Measurements from ENCODE around the gene GRIK1.
"Not testable (repeated sequence)": the region's sequence is repeated elsewhere in the genome, so short reads cannot be mapped to it uniquely, and the experiment has no call there.

Gene GRIK1

GRCh38 chr21:29958035-29958434 is 18.2 kb upstream of the GRIK1 start:
- H3K18ac ChIP-seq (ENCODE audit: low read depth in 1 of 2, low read length in 2 of 2); H4K8ac ChIP-seq (ENCODE audit: low read length); H3K36me3 ChIP-seq (ENCODE audit: control insufficient read depth in 1 of 2, insufficient read depth in 2 of 2, low read depth in 1 of 2, low read length in 2 of 2); H3K4ac ChIP-seq (ENCODE audit: low read depth in 1 of 2, low read length in 2 of 2); H3K14ac ChIP-seq (ENCODE audit: low read length in 2 of 2); H3K23ac ChIP-seq (ENCODE audit: low read length in 2 of 2); H3K9ac ChIP-seq (ENCODE audit: low read length); H3K9me3 ChIP-seq (ENCODE audit: control insufficient read depth, low read length); H3K79me1 ChIP-seq (replicated peaks; ENCODE audit: low read length, poor library complexity, severe bottlenecking); H4K91ac ChIP-seq (ENCODE audit: low read length); H3K27ac ChIP-seq (ENCODE audit: low read length, poor library complexity, severe bottlenecking); H2BK12ac ChIP-seq (ENCODE audit: low read length in 2 of 2); H2BK15ac ChIP-seq (ENCODE audit: low read depth, poor library complexity, severe bottlenecking); H3K4me2 ChIP-seq (ENCODE audit: low read length, poor library complexity, severe bottlenecking); DNase-seq; H3K27me3 ChIP-seq (ENCODE audit: control insufficient read depth in 1 of 2, insufficient read depth in 1 of 2, low read length in 2 of 2); H2AK5ac ChIP-seq (ENCODE audit: low read length, severe bottlenecking); H2AFZ ChIP-seq (ENCODE audit: low read depth, low read length); H2BK120ac ChIP-seq (ENCODE audit: low read depth, low read length); H3K4me3 ChIP-seq (ENCODE audit: insufficient read depth in 1 of 2, low read depth in 1 of 2, low read length in 2 of 2); H3K4me1 ChIP-seq (ENCODE audit: control insufficient read depth, insufficient read depth, low read depth, low read length); H2BK5ac ChIP-seq (ENCODE audit: low read depth, low read length, poor library complexity, severe bottlenecking): not testable (repeated sequence)
- WGBS = no CpG with 5 or more reads among the region's 2 CpGs

GRCh38 chr21:29953690-29954089 is 13.9 kb upstream of the GRIK1 start:
- Histone ChIP-seq H3K18ac (ENCODE audit: low read depth in 1 of 2, low read length in 2 of 2) (no peak overlapping the region), H3K14ac (ENCODE audit: low read length in 2 of 2) (no peak overlapping the region), H3K36me3 (ENCODE audit: control insufficient read depth in 1 of 2, insufficient read depth in 2 of 2, low read depth in 1 of 2, low read length in 2 of 2) (no peaks in the 10 kb centered on the region), H2BK12ac (ENCODE audit: low read length in 2 of 2) (no peak overlapping the region), H3K4me1 (ENCODE audit: control insufficient read depth, insufficient read depth, low read depth, low read length) (no peaks in the 10 kb centered on the region), H3K4ac (ENCODE audit: low read depth in 1 of 2, low read length in 2 of 2) (no peak overlapping the region), H3K4me2 (ENCODE audit: low read length, poor library complexity, severe bottlenecking) (no peak overlapping the region), H2AFZ (ENCODE audit: low read depth, low read length) (no peak overlapping the region), H3K23ac (ENCODE audit: low read length in 2 of 2) (no peak overlapping the region), H3K27me3 (ENCODE audit: control insufficient read depth in 1 of 2, insufficient read depth in 1 of 2, low read length in 2 of 2) (peaks cover 0 to 6% of the 10 kb centered on the region in 2 experiments), H4K91ac (ENCODE audit: low read length) (no peak overlapping the region), H3K9ac (ENCODE audit: low read length) (no peak overlapping the region), H2AK5ac (ENCODE audit: low read length, severe bottlenecking) (no peak overlapping the region), H3K4me3 (ENCODE audit: insufficient read depth in 1 of 2, low read depth in 1 of 2, low read length in 2 of 2) (no peak overlapping the region), H2BK120ac (ENCODE audit: low read depth, low read length) (no peak overlapping the region), H4K8ac (ENCODE audit: low read length) (no peak overlapping the region), H2BK15ac (ENCODE audit: low read depth, poor library complexity, severe bottlenecking) (no peak overlapping the region), H3K9me3 (ENCODE audit: control insufficient read depth, low read length) (no peaks in the 10 kb centered on the region), H2BK5ac (ENCODE audit: low read depth, low read length, poor library complexity, severe bottlenecking) (no peak overlapping the region), H3K27ac (ENCODE audit: low read length, poor library complexity, severe bottlenecking) (no peak overlapping the region), H3K79me1 (replicated peaks; ENCODE audit: low read length, poor library complexity, severe bottlenecking) (no peaks in the 10 kb centered on the region)
- WGBS = 64% methylated on average over 1 of the region's 2 CpGs
- no peak for DNase-seq

GRCh38 chr21:29953072-29953471 is 13.3 kb upstream of the GRIK1 start:
- H3K4me1 ChIP-seq (ENCODE audit: control insufficient read depth, insufficient read depth, low read depth, low read length) = no peaks in the 10 kb centered on the region
- H3K18ac ChIP-seq (ENCODE audit: low read depth in 1 of 2, low read length in 2 of 2) = no peak overlapping the region
- no peak overlapping the region for H2BK15ac ChIP-seq (ENCODE audit: low read depth, poor library complexity, severe bottlenecking)
- H3K36me3 ChIP-seq (ENCODE audit: control insufficient read depth in 1 of 2, insufficient read depth in 2 of 2, low read depth in 1 of 2, low read length in 2 of 2) = no peaks in the 10 kb centered on the region
- peaks cover 0 to 6% of the 10 kb centered on the region in 2 experiments for H3K27me3 ChIP-seq (ENCODE audit: control insufficient read depth in 1 of 2, insufficient read depth in 1 of 2, low read length in 2 of 2)
- no peak overlapping the region for H2BK120ac ChIP-seq (ENCODE audit: low read depth, low read length)
- no peak overlapping the region for H4K8ac ChIP-seq (ENCODE audit: low read length)
- no peak overlapping the region for H4K91ac ChIP-seq (ENCODE audit: low read length)
- H3K9me3 ChIP-seq (ENCODE audit: control insufficient read depth, low read length) = no peaks in the 10 kb centered on the region
- no peak overlapping the region for H3K14ac ChIP-seq (ENCODE audit: low read length in 2 of 2)
- no peak overlapping the region for H3K27ac ChIP-seq (ENCODE audit: low read length, poor library complexity, severe bottlenecking)
- 20% methylated on average over 1 of the region's 4 CpGs for WGBS
- H2BK5ac ChIP-seq (ENCODE audit: low read depth, low read length, poor library complexity, severe bottlenecking) = no peak overlapping the region
- no peak overlapping the region for H2AFZ ChIP-seq (ENCODE audit: low read depth, low read length)
- H3K4me3 ChIP-seq (ENCODE audit: insufficient read depth in 1 of 2, low read depth in 1 of 2, low read length in 2 of 2) = no peak overlapping the region
- no peak for DNase-seq
- H3K9ac ChIP-seq (ENCODE audit: low read length) = no peak overlapping the region
- H3K4ac ChIP-seq (ENCODE audit: low read depth in 1 of 2, low read length in 2 of 2) = no peak overlapping the region
- no peak overlapping the region for H3K23ac ChIP-seq (ENCODE audit: low read length in 2 of 2)
- H2BK12ac ChIP-seq (ENCODE audit: low read length in 2 of 2) = no peak overlapping the region
- H2AK5ac ChIP-seq (ENCODE audit: low read length, severe bottlenecking) = no peak overlapping the region
- no peaks in the 10 kb centered on the region for H3K79me1 ChIP-seq (replicated peaks; ENCODE audit: low read length, poor library complexity, severe bottlenecking)
- no peak overlapping the region for H3K4me2 ChIP-seq (ENCODE audit: low read length, poor library complexity, severe bottlenecking)

DNA sequence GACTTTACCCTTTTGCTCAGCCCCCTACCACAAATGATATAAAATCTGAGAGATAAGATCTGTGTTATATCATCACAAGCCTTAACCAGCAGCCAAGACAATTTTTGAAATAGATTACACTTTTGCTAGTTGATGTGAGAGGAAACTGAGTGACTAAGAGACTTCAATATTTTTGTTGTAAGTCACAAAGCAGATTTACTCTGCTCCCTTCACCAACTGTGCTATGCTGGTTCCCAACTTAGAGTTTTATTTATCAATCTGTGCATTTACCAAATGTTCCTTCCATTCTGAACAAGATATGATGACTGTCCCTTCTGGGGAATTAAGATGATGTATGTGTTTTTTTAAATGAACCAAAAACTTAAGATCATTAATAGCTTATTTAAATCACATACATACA is 12.1 kb upstream of the GRIK1 start:
- H3K14ac ChIP-seq (ENCODE audit: low read length in 2 of 2) = no peak overlapping the region
- H2BK15ac ChIP-seq (ENCODE audit: low read depth, poor library complexity, severe bottlenecking) = no peak overlapping the region
- H3K27ac ChIP-seq (ENCODE audit: low read length, poor library complexity, severe bottlenecking) = no peak overlapping the region
- no peak for DNase-seq
- H3K79me1 ChIP-seq (replicated peaks; ENCODE audit: low read length, poor library complexity, severe bottlenecking) = no peaks in the 10 kb centered on the region
- no peak overlapping the region for H3K9ac ChIP-seq (ENCODE audit: low read length)
- no peak overlapping the region for H4K91ac ChIP-seq (ENCODE audit: low read length)
- no peak overlapping the region for H4K8ac ChIP-seq (ENCODE audit: low read length)
- H3K36me3 ChIP-seq (ENCODE audit: control insufficient read depth in 1 of 2, insufficient read depth in 2 of 2, low read depth in 1 of 2, low read length in 2 of 2) = no peaks in the 10 kb centered on the region
- H3K4me3 ChIP-seq (ENCODE audit: insufficient read depth in 1 of 2, low read depth in 1 of 2, low read length in 2 of 2) = no peak overlapping the region
- no peak overlapping the region for H3K23ac ChIP-seq (ENCODE audit: low read length in 2 of 2)
- no peaks in the 10 kb centered on the region for H3K4me1 ChIP-seq (ENCODE audit: control insufficient read depth, insufficient read depth, low read depth, low read length)
- H3K9me3 ChIP-seq (ENCODE audit: control insufficient read depth, low read length) = no peaks in the 10 kb centered on the region
- peaks cover 0 to 8% of the 10 kb centered on the region in 2 experiments for H3K27me3 ChIP-seq (ENCODE audit: control insufficient read depth in 1 of 2, insufficient read depth in 1 of 2, low read length in 2 of 2)
- no peak overlapping the region for H2BK12ac ChIP-seq (ENCODE audit: low read length in 2 of 2)
- no peak overlapping the region for H2BK120ac ChIP-seq (ENCODE audit: low read depth, low read length)
- H3K18ac ChIP-seq (ENCODE audit: low read depth in 1 of 2, low read length in 2 of 2) = no peak overlapping the region
- H2BK5ac ChIP-seq (ENCODE audit: low read depth, low read length, poor library complexity, severe bottlenecking) = no peak overlapping the region
- H2AK5ac ChIP-seq (ENCODE audit: low read length, severe bottlenecking) = no peak overlapping the region
- H2AFZ ChIP-seq (ENCODE audit: low read depth, low read length) = no peak overlapping the region
- no peak overlapping the region for H3K4me2 ChIP-seq (ENCODE audit: low read length, poor library complexity, severe bottlenecking)
- no peak overlapping the region for H3K4ac ChIP-seq (ENCODE audit: low read depth in 1 of 2, low read length in 2 of 2)

Measured in mesenchymal stem cell (in vitro differentiated cells and primary cell).